MCF 10A (cell line): ENCODE results near the gene VAPA. TPM values are rescaled to one million over a fixed set of nuclear protein-coding genes. Genes with fewer than 3 reads are reported as not detected.

Experiments
- BruUV-seq: library from RNA; stranded (reverse); fragments of 400-500 nt; replicated peaks from 2 replicates; lab custom pipeline; 2021; lab: Mats Ljungman, UMichigan
- CTCF ChIA-PET: fragments of 300-600 bp; sonication (Branson Sonifier 250); formaldehyde crosslinking; extraction: SDS; loops from one replicate; lab custom pipeline; 2021; ENCODE audit warnings: antibody characterized with exemption, inconsistent platforms; lab: Yijun Ruan, JAX
- POLR2A ChIA-PET: fragments of 300-600, 350-650 bp; sonication (Branson Sonifier 250); formaldehyde crosslinking; extraction: SDS; loops from one replicate; lab custom pipeline; 2020; ENCODE audit warnings: antibody characterized with exemption, inconsistent platforms; lab: Yijun Ruan, JAX
- DNase-seq: peaks from one replicate; pipeline ENCODE4 v3.0.0-alpha.2; 2018; ENCODE audit not compliant: unreplicated experiment
- H3K27ac Mint-ChIP-seq: one replicate; pipeline ENCODE4 v1.8.0; 2022; ENCODE audit warnings: mild to moderate bottlenecking, low read depth, mixed read lengths; ENCODE audit not compliant: unreplicated experiment
- H3K27me3 Mint-ChIP-seq: one replicate; pipeline ENCODE4 v1.8.0; 2022; ENCODE audit warnings: mixed read lengths; ENCODE audit not compliant: insufficient read depth, unreplicated experiment
- H3K36me3 Mint-ChIP-seq: one replicate; pipeline ENCODE4 v1.8.0; 2022; ENCODE audit warnings: mild to moderate bottlenecking, moderate library complexity, mixed read lengths; ENCODE audit not compliant: insufficient read depth, unreplicated experiment
- H3K4me1 Mint-ChIP-seq: one replicate; pipeline ENCODE4 v1.8.0; 2022; ENCODE audit warnings: mixed read lengths; ENCODE audit not compliant: insufficient read depth, unreplicated experiment
- H3K4me3 Mint-ChIP-seq: one replicate; pipeline ENCODE4 v1.8.0; 2022; ENCODE audit warnings: mild to moderate bottlenecking, moderate library complexity, mixed read lengths; ENCODE audit not compliant: unreplicated experiment
- H3K9me3 Mint-ChIP-seq: one replicate; pipeline ENCODE4 v1.8.0; 2022; ENCODE audit warnings: mixed read lengths; ENCODE audit not compliant: unreplicated experiment
- intact Hi-C: fragments of 100-400 bp; cut with micrococcal nuclease; formaldehyde crosslinking; loops from 2 replicates; pipeline ENCODE4 v1.14.1; 2022
- total RNA-seq: library from RNA; stranded (reverse); gene quantifications from 2 replicates; pipeline ENCODE4 v1.2.3, GENCODE V29; 2022
- TF ChIP-seq, protein P1 (sequence below): fragments of 200-600 bp; IDR thresholded peaks from one replicate; pipeline ENCODE4 v1.8.0; 2022; ENCODE audit warnings: antibody characterized with exemption, mild to moderate bottlenecking; ENCODE audit not compliant: unreplicated experiment

VAPA gene
- total RNA-seq, 1 experiment from 2014 or later, result 286 TPM

- Mint-ChIP-seq H3K27me3 (no peaks in the 10 kb centered on the region), H3K27ac (no peak overlapping the region), H3K4me3 (no peak overlapping the region), H3K9me3 (no peaks in the 10 kb centered on the region), H3K4me1 (no peaks in the 10 kb centered on the region), H3K36me3 (peaks cover 44% of the 10 kb centered on the region)
- ChIA-PET CTCF (no interaction called here), POLR2A (interaction anchor here (0.6 to 1.3 kb wide), 2 partner anchors 46 to 376 kb away, joined by 3 read pairs; partner anchors contain the start of gene VAPA)
- TF ChIP-seq, protein P1, sequence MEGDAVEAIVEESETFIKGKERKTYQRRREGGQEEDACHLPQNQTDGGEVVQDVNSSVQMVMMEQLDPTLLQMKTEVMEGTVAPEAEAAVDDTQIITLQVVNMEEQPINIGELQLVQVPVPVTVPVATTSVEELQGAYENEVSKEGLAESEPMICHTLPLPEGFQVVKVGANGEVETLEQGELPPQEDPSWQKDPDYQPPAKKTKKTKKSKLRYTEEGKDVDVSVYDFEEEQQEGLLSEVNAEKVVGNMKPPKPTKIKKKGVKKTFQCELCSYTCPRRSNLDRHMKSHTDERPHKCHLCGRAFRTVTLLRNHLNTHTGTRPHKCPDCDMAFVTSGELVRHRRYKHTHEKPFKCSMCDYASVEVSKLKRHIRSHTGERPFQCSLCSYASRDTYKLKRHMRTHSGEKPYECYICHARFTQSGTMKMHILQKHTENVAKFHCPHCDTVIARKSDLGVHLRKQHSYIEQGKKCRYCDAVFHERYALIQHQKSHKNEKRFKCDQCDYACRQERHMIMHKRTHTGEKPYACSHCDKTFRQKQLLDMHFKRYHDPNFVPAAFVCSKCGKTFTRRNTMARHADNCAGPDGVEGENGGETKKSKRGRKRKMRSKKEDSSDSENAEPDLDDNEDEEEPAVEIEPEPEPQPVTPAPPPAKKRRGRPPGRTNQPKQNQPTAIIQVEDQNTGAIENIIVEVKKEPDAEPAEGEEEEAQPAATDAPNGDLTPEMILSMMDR, result no peak
- BruUV-seq, result no TSS peak
- DNase-seq, result no peak
- intact Hi-C loops, result no loop called here
These were observed 45.7 kb downstream of the VAPA start for GRCh38 chr18:9959564-9959963.

- no peaks in the 10 kb centered on the region for H3K27me3 Mint-ChIP-seq
- DNase-seq, result no peak
- no peaks in the 10 kb centered on the region for H3K9me3 Mint-ChIP-seq
- TF ChIP-seq, protein P1, result no peak
- H3K36me3 Mint-ChIP-seq, result peaks cover 36% of the 10 kb centered on the region
- no peak overlapping the region for H3K27ac Mint-ChIP-seq
- intact Hi-C loops, result no loop called here
- CTCF ChIA-PET, result interaction anchor here (0.6 to 0.8 kb wide), 2 partner anchors 298 to 560 kb away, joined by 3 to 4 read pairs; no protein-coding TSS in a partner anchor
- no TSS peak for BruUV-seq
- POLR2A ChIA-PET, result interaction anchor here (0.6 to 1.3 kb wide), 4 partner anchors 47 to 567 kb away, joined by 3 read pairs; partner anchors contain the start of gene VAPA
- no peak overlapping the region for H3K4me3 Mint-ChIP-seq
- no peaks in the 10 kb centered on the region for H3K4me1 Mint-ChIP-seq
These were observed 46.6 kb downstream of the VAPA start for GRCh38 chr18:9960258-9960904.

GRCh38 chr18:9961041-9961440 is 47.2 kb downstream of the VAPA start:
- H3K27me3 Mint-ChIP-seq, result no peaks in the 10 kb centered on the region
- DNase-seq, result no peak
- intact Hi-C loops, result no loop called here
- H3K36me3 Mint-ChIP-seq, result peaks cover 30% of the 10 kb centered on the region
- no peaks in the 10 kb centered on the region for H3K4me1 Mint-ChIP-seq
- POLR2A ChIA-PET, result interaction anchor here (0.7 to 1.3 kb wide), 3 partner anchors 48 to 566 kb away, joined by 3 read pairs; partner anchors contain the start of gene VAPA
- H3K27ac Mint-ChIP-seq, result no peak overlapping the region
- TSS peak; percentile 2 for BruUV-seq
- no peaks in the 10 kb centered on the region for H3K9me3 Mint-ChIP-seq
- CTCF ChIA-PET, result no interaction called here
- TF ChIP-seq, protein P1, result no peak
- no peak overlapping the region for H3K4me3 Mint-ChIP-seq

GRCh38 chr18:9965711-9966624 is 52.2 kb downstream of the VAPA start:
- ChIA-PET CTCF (interaction anchor here (0.6 to 0.8 kb wide), 3 partner anchors 39 to 287 kb away, joined by 3 to 5 read pairs (median 3); no protein-coding TSS in a partner anchor), POLR2A (interaction anchor here (0.7 kb wide), 3 partner anchors 18 to 549 kb away, joined by 3 read pairs; no protein-coding TSS in a partner anchor)
- BruUV-seq, result no TSS peak
- Mint-ChIP-seq H3K4me3 (no peak overlapping the region), H3K27ac (no peak overlapping the region), H3K36me3 (no peaks in the 10 kb centered on the region), H3K4me1 (no peaks in the 10 kb centered on the region), H3K9me3 (no peaks in the 10 kb centered on the region), H3K27me3 (no peaks in the 10 kb centered on the region)
- intact Hi-C loops, result no loop called here
- DNase-seq, result no peak
- TF ChIP-seq, protein P1, result no peak
